Mesenchymal stem cell (in vitro differentiated cells and primary cell): ENCODE results near the gene IRS1.

Experiments used
- DNase-seq: peaks from one replicate; pipeline ENCODE4 v3.0.0-alpha.2; 2013
- H2AFZ ChIP-seq: one replicate; pipeline ENCODE4 v1.6.1; 2013; ENCODE audit warnings: low read depth, mild to moderate bottlenecking, control low read depth, inconsistent platforms, low read length, moderate library complexity
- H2AK5ac ChIP-seq: 2 replicates; pipeline ENCODE4 v1.6.1; 2013; ENCODE audit warnings: low read length, moderate library complexity, mild to moderate bottlenecking, inconsistent platforms; ENCODE audit not compliant: severe bottlenecking
- H2BK120ac ChIP-seq: one replicate; pipeline ENCODE4 v1.6.1; 2013; ENCODE audit warnings: low read depth, mild to moderate bottlenecking, inconsistent platforms, low read length, moderate library complexity
- H2BK12ac ChIP-seq, 2 experiments: one replicate each; pipeline ENCODE4 v1.6.1; 2013; ENCODE audit warnings: inconsistent platforms in 2 of 2, low read length in 2 of 2, mild to moderate bottlenecking in 2 of 2, moderate library complexity in 2 of 2, control low read depth in 1 of 2
- H2BK15ac ChIP-seq: one replicate; pipeline ENCODE4 v1.6.1; 2013; ENCODE audit warnings: mild to moderate bottlenecking, low read depth, inconsistent platforms; ENCODE audit not compliant: poor library complexity, severe bottlenecking
- H2BK5ac ChIP-seq: 2 replicates; pipeline ENCODE4 v1.6.1; 2013; ENCODE audit warnings: low read depth, mild to moderate bottlenecking, low read length, control low read depth, inconsistent platforms; ENCODE audit not compliant: poor library complexity, severe bottlenecking
- H3K14ac ChIP-seq, 2 experiments: one replicate each; pipeline ENCODE4 v1.6.1; 2013; ENCODE audit warnings: inconsistent platforms in 2 of 2, low read length in 2 of 2, control low read depth in 1 of 2, mild to moderate bottlenecking in 1 of 2, moderate library complexity in 1 of 2
- H3K18ac ChIP-seq, 2 experiments: one replicate each; pipeline ENCODE4 v1.6.1; 2013; ENCODE audit warnings: inconsistent platforms in 2 of 2, low read length in 2 of 2, control low read depth in 1 of 2, low read depth in 1 of 2, mild to moderate bottlenecking in 1 of 2
- H3K23ac ChIP-seq, 2 experiments: one replicate each; pipeline ENCODE4 v1.6.1; 2013; ENCODE audit warnings: inconsistent platforms in 2 of 2, low read length in 2 of 2, mild to moderate bottlenecking in 2 of 2, moderate library complexity in 2 of 2, control low read depth in 1 of 2
- H3K27ac ChIP-seq: 2 replicates; pipeline ENCODE4 v1.5.1; 2013; ENCODE audit warnings: mild to moderate bottlenecking, moderate library complexity, low read length, control low read depth, inconsistent platforms; ENCODE audit not compliant: poor library complexity, severe bottlenecking
- H3K27me3 ChIP-seq, 2 experiments: 2 replicates each; pipeline versions ENCODE4 v1.6.1 to v1.7.0; 2013; ENCODE audit warnings: low read length in 2 of 2, mild to moderate bottlenecking in 2 of 2, moderate library complexity in 2 of 2, control low read depth in 1 of 2, inconsistent platforms in 1 of 2; ENCODE audit not compliant: control insufficient read depth in 1 of 2, insufficient read depth in 1 of 2
- H3K36me3 ChIP-seq, 2 experiments: 2 replicates each; pipeline versions ENCODE4 v1.6.1 to v1.7.0; 2013; ENCODE audit warnings: low read length in 2 of 2, control low read depth in 1 of 2, inconsistent platforms in 1 of 2, low read depth in 1 of 2, mild to moderate bottlenecking in 1 of 2; ENCODE audit not compliant: insufficient read depth in 2 of 2, control insufficient read depth in 1 of 2
- H3K4ac ChIP-seq, 2 experiments: one replicate each; pipeline ENCODE4 v1.6.1; 2013; ENCODE audit warnings: inconsistent platforms in 2 of 2, low read length in 2 of 2, mild to moderate bottlenecking in 2 of 2, moderate library complexity in 2 of 2, control low read depth in 1 of 2, low read depth in 1 of 2
- H3K4me1 ChIP-seq: 2 replicates; pipeline ENCODE4 v1.6.1; 2013; ENCODE audit warnings: low read depth, low read length, control low read depth; ENCODE audit not compliant: control insufficient read depth, insufficient read depth
- H3K4me2 ChIP-seq: 2 replicates; pipeline ENCODE4 v1.6.1; 2013; ENCODE audit warnings: low read length, mild to moderate bottlenecking, inconsistent platforms; ENCODE audit not compliant: poor library complexity, severe bottlenecking
- H3K4me3 ChIP-seq, 2 experiments: 2 replicates each; pipeline versions ENCODE4 v1.5.1 to v1.7.0; 2013; ENCODE audit warnings: low read length in 2 of 2, mild to moderate bottlenecking in 2 of 2, control low read depth in 1 of 2, low read depth in 1 of 2; ENCODE audit not compliant: insufficient read depth in 1 of 2
- H3K79me1 ChIP-seq: replicated peaks from 2 replicates; pipeline ENCODE4 v1.6.1; 2013; ENCODE audit warnings: mild to moderate bottlenecking, control low read depth, low read length, inconsistent platforms; ENCODE audit not compliant: poor library complexity, severe bottlenecking
- H3K9ac ChIP-seq: 2 replicates; pipeline ENCODE4 v1.7.0; 2013; ENCODE audit warnings: mild to moderate bottlenecking, low read length, moderate library complexity
- H3K9me3 ChIP-seq: 2 replicates; pipeline ENCODE4 v1.7.0; 2013; ENCODE audit warnings: mild to moderate bottlenecking, low read length; ENCODE audit not compliant: control insufficient read depth
- H4K8ac ChIP-seq: one replicate; pipeline ENCODE4 v1.6.1; 2013; ENCODE audit warnings: inconsistent platforms, mild to moderate bottlenecking, low read length, moderate library complexity
- H4K91ac ChIP-seq: one replicate; pipeline ENCODE4 v1.6.1; 2013; ENCODE audit warnings: mild to moderate bottlenecking, low read length, inconsistent platforms
- WGBS: methylation state at CpG from one replicate; pipeline ENCODE4 v1.1.7; 2013; ENCODE audit warnings: mixed read lengths; 5-methylcytosine and 5-hydroxymethylcytosine counted together

The IRS1 gene

DNA sequence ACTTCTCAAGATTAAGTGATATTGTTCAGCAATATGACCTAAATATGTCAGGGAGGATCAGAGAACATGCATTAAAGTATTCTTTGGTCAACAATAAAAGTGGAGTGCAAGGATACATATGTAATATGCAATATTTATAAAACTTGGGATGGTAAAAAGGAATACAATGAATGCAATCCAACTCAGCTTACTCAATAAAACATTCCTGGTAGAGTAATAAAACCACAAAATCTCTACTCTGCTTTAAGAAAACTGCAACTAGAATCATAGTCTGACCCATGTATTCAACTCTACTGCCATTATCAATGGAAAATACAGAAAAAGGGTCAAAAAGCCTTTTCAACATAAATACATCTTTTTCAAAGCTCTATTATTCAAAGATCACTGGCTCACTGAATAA, 11.6 kb downstream of the IRS1 start:
- no peak overlapping the region for H4K8ac ChIP-seq
- no peak overlapping the region for H2BK120ac ChIP-seq
- DNase-seq = no peak
- H3K27ac ChIP-seq = no peak overlapping the region
- H3K4me2 ChIP-seq = no peak overlapping the region
- no peak overlapping the region for H4K91ac ChIP-seq
- peaks cover 4% of the 10 kb centered on the region for H3K4me1 ChIP-seq
- peaks cover 8% of the 10 kb centered on the region for H3K79me1 ChIP-seq
- H3K23ac ChIP-seq = no peak overlapping the region
- H2BK5ac ChIP-seq = no peak overlapping the region
- H3K4ac ChIP-seq = no peak overlapping the region
- H2AK5ac ChIP-seq = no peak overlapping the region
- H3K18ac ChIP-seq = no peak overlapping the region
- peaks cover 3 to 17% of the 10 kb centered on the region in 2 experiments for H3K36me3 ChIP-seq
- no peak overlapping the region for H3K14ac ChIP-seq
- H2BK15ac ChIP-seq = no peak overlapping the region
- no peak overlapping the region for H2AFZ ChIP-seq
- H3K9ac ChIP-seq = peak overlapping the region; percentile 64
- H3K4me3 ChIP-seq = no peak overlapping the region
- no peaks in the 10 kb centered on the region for H3K27me3 ChIP-seq
- no peaks in the 10 kb centered on the region for H3K9me3 ChIP-seq
- H2BK12ac ChIP-seq = no peak overlapping the region

GRCh38 chr2:226783885-226784284, 15.7 kb downstream of the IRS1 start:
- H4K8ac ChIP-seq = no peak overlapping the region
- DNase-seq = no peak
- no peak overlapping the region for H2AFZ ChIP-seq
- 100% methylated on average over 2 of the region's 2 CpGs for WGBS
- no peak overlapping the region for H3K4ac ChIP-seq
- H3K79me1 ChIP-seq = peaks cover 6% of the 10 kb centered on the region
- H3K27ac ChIP-seq = no peak overlapping the region
- H3K14ac ChIP-seq = no peak overlapping the region
- H3K27me3 ChIP-seq = no peaks in the 10 kb centered on the region
- no peak overlapping the region for H3K18ac ChIP-seq
- no peak overlapping the region for H2BK12ac ChIP-seq
- peaks cover 5% of the 10 kb centered on the region for H3K4me1 ChIP-seq
- H2AK5ac ChIP-seq = no peak overlapping the region
- no peak overlapping the region for H3K9ac ChIP-seq
- no peak overlapping the region for H3K4me3 ChIP-seq
- H3K4me2 ChIP-seq = no peak overlapping the region
- H2BK5ac ChIP-seq = no peak overlapping the region
- H3K36me3 ChIP-seq = peaks cover 3 to 30% of the 10 kb centered on the region in 2 experiments
- H3K9me3 ChIP-seq = no peaks in the 10 kb centered on the region
- no peak overlapping the region for H4K91ac ChIP-seq
- H2BK15ac ChIP-seq = no peak overlapping the region
- H3K23ac ChIP-seq = no peak overlapping the region
- no peak overlapping the region for H2BK120ac ChIP-seq

GRCh38 chr2:226782092-226782713, 17.4 kb downstream of the IRS1 start:
- no peak overlapping the region for H4K91ac ChIP-seq
- peak; percentile 60 for DNase-seq
- no peak overlapping the region for H2BK120ac ChIP-seq
- H3K4me1 ChIP-seq = peaks cover 5% of the 10 kb centered on the region
- no peaks in the 10 kb centered on the region for H3K9me3 ChIP-seq
- peak overlapping the region; percentile 28 for H3K4me2 ChIP-seq
- H3K14ac ChIP-seq = peak overlapping the region in 1 of 2 experiments; percentile 77
- no peak overlapping the region for H3K9ac ChIP-seq
- peak overlapping the region in 1 of 2 experiments; percentile 64 for H3K23ac ChIP-seq
- H2AK5ac ChIP-seq = peak overlapping the region; percentile 81
- H3K79me1 ChIP-seq = peaks cover 7% of the 10 kb centered on the region
- peaks cover 5 to 35% of the 10 kb centered on the region in 2 experiments for H3K36me3 ChIP-seq
- no peak overlapping the region for H2BK15ac ChIP-seq
- H2AFZ ChIP-seq = no peak overlapping the region
- WGBS = 72% methylated on average over 2 of the region's 5 CpGs
- H3K18ac ChIP-seq = peak overlapping the region; percentile 56 to 92
- H2BK5ac ChIP-seq = no peak overlapping the region
- H3K4me3 ChIP-seq = no peak overlapping the region
- peak overlapping the region; percentile 8 for H4K8ac ChIP-seq
- peak overlapping the region; percentile 65 for H3K27ac ChIP-seq
- no peaks in the 10 kb centered on the region for H3K27me3 ChIP-seq
- H3K4ac ChIP-seq = peak overlapping the region in 1 of 2 experiments; percentile 68
- peak overlapping the region; percentile 59 to 73 for H2BK12ac ChIP-seq

- H3K4me1 ChIP-seq = peaks cover 5% of the 10 kb centered on the region
- H2AFZ ChIP-seq = no peak overlapping the region
- H3K4me3 ChIP-seq = no peak overlapping the region
- no peak overlapping the region for H2AK5ac ChIP-seq
- H3K9me3 ChIP-seq = no peaks in the 10 kb centered on the region
- no peak overlapping the region for H3K18ac ChIP-seq
- WGBS = no CpG with 5 or more reads among the region's 1 CpG
- H3K36me3 ChIP-seq = peaks cover 9 to 46% of the 10 kb centered on the region in 2 experiments
- H3K4me2 ChIP-seq = no peak overlapping the region
- no peaks in the 10 kb centered on the region for H3K27me3 ChIP-seq
- H2BK120ac ChIP-seq = no peak overlapping the region
- H2BK15ac ChIP-seq = no peak overlapping the region
- no peak overlapping the region for H2BK12ac ChIP-seq
- DNase-seq = no peak
- H3K4ac ChIP-seq = no peak overlapping the region
- no peak overlapping the region for H3K9ac ChIP-seq
- no peak overlapping the region for H4K8ac ChIP-seq
- H3K23ac ChIP-seq = no peak overlapping the region
- H2BK5ac ChIP-seq = no peak overlapping the region
- no peak overlapping the region for H3K27ac ChIP-seq
- H3K79me1 ChIP-seq = peaks cover 15% of the 10 kb centered on the region
- H4K91ac ChIP-seq = no peak overlapping the region
- no peak overlapping the region for H3K14ac ChIP-seq
Measured at GRCh38 chr2:226780431-226780830, 19.2 kb downstream of the IRS1 start.
